HG03520 (cell line): ENCODE results near the gene GASK1B.

Source experiments
- ATAC-seq: cut with Tn5 transposase; IDR thresholded peaks from one replicate; pipeline ENCODE4 v1.9.1; 2021; ENCODE audit warnings: mild to moderate bottlenecking, moderate library complexity; ENCODE audit not compliant: unreplicated experiment

Gene GASK1B

DNA sequence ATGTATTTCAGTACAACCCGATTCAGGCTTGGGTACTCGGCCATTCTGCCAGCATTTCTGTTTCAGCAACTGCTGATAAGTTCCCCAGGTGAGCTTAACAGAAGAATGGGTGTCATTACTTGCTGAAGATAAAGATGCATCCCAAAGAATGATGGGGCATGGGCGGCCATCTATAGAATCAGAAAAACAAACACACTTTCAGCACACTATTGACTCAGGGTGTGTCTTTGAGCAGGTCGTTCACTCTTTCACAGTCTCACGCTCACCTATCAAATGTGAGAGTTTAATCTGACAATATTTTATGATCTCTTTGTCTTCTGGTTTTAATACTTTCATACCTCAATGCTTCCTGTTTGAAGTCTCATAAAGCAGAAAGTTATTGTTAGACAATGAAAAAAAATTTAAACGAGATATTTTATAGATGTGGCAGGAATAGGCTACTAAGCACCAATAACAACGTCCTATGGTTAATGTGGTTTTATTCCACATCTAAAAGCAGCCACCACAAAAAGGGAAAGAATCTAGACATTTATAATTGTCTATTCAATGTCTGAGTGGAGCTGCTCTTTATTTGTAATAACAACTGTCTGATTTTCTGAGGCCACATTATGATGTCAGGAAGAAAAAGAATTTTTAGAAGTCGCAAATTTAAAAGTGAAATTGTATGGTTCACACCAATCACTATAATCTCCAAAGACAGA is 17.0 kb downstream of the GASK1B start:
- no peak for ATAC-seq

DNA sequence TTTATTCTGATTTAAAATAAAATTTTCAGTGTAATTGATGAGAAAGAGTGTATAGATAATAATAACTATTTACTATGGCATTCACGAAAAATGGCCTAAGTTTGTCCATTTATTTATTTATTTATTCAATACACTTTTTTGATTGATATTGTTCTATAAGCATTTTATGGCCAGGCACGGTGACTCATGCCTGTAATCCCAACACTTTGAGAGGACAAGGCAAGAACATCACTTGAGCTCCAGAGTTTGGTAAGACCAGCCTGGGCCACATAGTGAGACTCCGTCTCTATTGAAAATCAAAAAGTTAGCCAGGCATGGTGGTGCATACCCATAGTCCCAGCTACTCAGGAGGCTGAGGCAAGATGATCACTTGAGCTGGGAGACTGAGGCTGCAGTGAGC is 25.7 kb downstream of the GASK1B start:
- ATAC-seq, result no peak

DNA sequence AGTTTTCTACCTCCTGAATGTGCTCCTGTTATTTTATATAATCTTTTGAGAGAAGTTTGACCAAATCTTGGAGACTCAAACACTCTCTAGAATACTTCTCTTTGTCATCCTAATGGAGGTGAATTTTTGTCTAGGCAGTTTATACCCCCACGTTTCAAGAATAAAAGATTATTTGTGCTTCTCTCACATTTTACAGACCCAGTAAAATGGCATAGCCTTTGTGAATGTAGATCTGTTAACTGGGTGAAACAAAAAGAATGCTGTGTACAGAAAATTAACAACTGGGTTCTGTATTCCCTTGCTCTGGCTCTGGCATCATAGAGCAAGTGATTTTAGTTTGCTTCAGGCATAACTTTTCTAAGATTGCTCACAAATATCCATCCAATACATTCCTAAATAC is 26.1 kb downstream of the GASK1B start:
- ATAC-seq, result no peak

DNA sequence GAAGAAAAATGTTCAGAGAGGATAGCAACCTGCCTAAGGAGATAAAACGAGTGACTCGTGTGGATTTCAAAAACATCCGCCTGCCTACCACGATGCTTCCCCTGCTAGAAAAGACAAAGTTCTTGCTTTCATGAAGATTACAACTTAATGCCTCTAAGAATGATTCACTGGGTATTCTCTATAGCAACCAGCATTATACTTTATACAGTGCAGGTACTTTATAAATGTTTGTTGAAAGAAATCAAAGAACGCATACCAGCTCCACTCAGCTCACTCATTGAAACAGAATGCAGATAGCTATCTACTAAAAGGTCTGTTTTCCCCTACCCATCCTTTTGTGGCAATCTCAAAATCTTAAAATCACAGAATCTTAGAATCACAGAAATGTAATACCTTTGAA is 33.7 kb downstream of the GASK1B start:
- ATAC-seq, result no peak

DNA sequence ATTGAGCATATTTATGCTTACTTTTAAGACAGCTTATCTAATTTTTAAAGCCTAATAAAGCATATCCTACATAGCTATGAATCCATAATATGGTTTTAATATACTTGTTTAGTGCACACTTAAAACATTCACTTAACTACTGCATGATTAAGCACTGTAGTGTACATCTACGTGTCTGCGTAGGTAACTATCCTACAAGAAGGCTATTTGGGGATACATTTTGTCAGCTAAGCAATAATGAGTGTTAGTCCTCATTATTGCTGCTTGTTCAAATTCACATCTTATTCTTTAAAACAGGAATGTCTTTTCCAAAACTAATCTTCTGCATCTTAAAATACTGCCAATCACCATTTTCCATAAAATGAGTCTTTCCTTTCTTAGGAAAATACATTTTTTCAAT is 38.6 kb downstream of the GASK1B start:
- no peak for ATAC-seq

DNA sequence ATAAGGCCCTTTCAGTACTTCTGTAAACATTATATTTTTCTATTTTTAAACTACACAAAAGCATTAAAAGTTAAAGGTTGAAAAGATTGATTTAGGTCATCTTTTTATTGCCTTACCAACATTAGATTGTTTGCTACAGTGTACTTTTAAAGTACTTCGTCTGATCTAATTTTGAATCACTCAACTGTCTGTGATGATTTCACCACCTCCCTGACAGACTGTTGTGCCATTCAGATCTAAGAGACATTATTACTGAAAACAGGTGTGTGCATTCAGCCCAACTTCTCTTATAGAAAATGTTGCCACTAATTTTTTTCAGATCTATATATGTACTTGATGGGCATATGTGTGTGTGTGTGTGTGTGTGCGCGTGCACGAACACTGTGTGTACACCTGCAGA is 39.3 kb downstream of the GASK1B start:
- ATAC-seq, result no peak

DNA sequence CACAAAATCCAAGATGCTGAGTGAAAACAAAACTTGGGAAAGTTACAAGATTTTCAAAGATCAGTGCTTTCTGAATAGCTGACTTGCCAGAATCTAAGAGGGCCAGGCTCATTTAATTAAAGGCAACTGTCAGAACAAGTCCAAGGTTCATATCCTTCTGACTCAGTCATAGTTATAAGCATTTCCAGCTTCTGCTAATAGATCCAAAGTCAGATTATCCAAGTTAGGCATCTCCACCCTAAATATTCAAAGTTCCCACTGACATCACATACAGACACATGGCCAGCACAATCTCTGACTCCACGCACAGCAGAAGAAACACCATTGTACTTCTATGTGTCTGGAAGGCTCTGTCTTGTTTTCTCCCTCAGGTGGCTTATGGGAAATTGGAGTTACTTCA is 41.8 kb downstream of the GASK1B start:
- no peak for ATAC-seq

DNA sequence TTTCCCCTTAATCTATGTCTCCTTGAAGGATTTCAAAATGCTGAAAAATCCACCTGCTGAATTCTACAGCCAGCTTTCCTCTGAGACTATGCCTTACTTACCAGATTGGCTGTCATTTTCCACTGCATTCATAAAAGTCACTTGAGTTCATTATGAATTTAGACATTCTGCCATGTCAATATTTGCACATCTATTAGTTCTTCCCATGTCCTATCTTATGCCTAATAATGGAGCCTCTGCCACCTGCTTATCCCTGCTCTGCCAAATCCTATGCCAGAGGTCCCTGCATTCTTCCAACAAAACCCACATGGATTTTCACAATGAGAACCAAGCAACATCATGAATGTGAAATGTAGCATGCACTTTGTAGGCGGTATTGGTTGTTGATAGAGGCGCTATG is 42.6 kb downstream of the GASK1B start:
- ATAC-seq, result no peak

DNA sequence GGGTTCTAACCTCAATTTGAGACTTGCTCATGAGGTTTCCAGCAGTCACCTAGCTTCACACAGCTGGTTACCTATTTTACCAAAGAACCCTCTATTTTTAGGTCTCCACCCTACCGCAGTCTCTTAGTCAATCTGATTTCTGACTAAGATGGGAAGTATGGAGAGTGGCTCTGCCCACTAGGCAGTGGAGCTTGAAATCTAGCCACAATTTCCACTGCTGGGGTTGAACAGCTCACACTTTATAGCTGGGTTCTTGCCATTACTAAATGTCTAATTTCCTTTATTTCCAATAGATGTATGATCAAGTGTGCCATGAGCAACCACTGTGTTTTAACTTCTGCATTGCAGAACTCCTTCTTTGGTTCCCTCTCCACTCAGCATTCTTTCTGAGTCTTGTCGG is 43.1 kb downstream of the GASK1B start:
- peak; percentile 89 for ATAC-seq

DNA sequence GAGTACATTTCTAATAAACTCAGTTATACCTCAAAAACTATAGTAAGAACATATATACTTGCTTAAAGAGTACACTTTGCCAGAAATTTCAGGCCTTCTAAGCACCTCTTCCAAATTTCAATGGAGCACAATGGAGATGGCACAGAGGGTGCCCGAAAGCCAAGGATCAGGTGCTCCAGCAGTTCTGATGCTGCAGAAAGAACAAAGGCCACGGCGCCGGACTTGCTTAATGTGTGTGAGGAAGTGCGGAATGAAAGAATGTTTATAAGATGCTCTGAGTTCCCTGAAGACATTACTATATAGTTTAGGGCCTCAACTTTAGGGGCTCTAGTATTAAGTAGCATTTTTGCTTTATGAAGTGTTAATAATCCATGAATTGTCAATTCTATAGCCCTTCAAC is 44.3 kb downstream of the GASK1B start:
- ATAC-seq, result no peak

DNA sequence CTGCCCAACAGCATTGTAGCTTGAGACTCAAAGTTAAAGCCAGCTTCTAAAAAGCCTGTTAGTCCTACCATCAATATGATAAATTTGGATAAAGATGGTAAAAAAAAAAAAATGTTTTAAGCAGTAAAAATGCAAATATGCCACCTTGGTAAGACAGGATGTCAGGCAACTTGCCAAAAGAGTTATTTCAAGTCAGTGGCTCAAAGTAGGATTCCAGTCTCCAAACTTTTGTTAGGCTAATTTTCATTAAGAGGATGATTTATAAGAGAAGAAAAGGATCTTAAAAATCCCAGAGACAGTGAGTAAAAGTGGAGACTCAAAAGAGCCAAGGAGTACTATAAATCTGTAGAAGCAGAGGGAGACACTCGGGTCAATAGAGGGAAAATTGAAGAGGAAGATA is 47.5 kb downstream of the GASK1B start:
- ATAC-seq, result no peak
